T47D (cell line): ENCODE measurements around the gene PSMG4.

Experiments
- DNase-seq, 2 experiments: peaks; one replicate each; pipeline versions ENCODE4 v3.0.0 to v3.0.0-alpha.2; 2011 to 2012; ENCODE audit warnings: low read depth in 1 of 2, low spot score in 1 of 2
- JUND ChIP-seq: IDR thresholded peaks from 2 replicates; pipeline ENCODE4 v1.6.1; 2012; ENCODE audit warnings: low read depth
- in situ Hi-C: cut with HindIII; loops from 2 replicates; pipeline ENCODE4 v1.10.0; 2016; ENCODE audit warnings: low sequenced_read_pairs, low pct_unique_long_range_greater_than_20kb

PSMG4 gene

GRCh38 chr6:3294921-3295871 is 36.4 kb downstream of the PSMG4 start:
- in situ Hi-C loops, result no loop called here
- no peak for TF ChIP-seq JUND
- no peak for DNase-seq

- no peak for TF ChIP-seq JUND
- in situ Hi-C loops, result no loop called here
Measured at GRCh38 chr6:3296078-3296477, 37.3 kb downstream of the PSMG4 start.

GRCh38 chr6:3296537-3296936 is 37.8 kb downstream of the PSMG4 start:
- DNase-seq, result no peak
- in situ Hi-C loops, result no loop called here
- TF ChIP-seq JUND, result no peak

More at GRCh38 chr6:3296078-3296477, 37.3 kb downstream of the PSMG4 start:
- DNase-seq, result no peak

- DNase-seq, result no peak
- TF ChIP-seq JUND, result no peak
- in situ Hi-C loops, result no loop called here
Measured at GRCh38 chr6:3297006-3297405, 38.3 kb downstream of the PSMG4 start.

- in situ Hi-C loops, result no loop called here
- no peak for DNase-seq
- TF ChIP-seq JUND, result no peak
Measured at GRCh38 chr6:3297909-3298308, 39.2 kb downstream of the PSMG4 start.

- DNase-seq, result no peak
- TF ChIP-seq JUND, result no peak
- in situ Hi-C loops, result no loop called here
Measured at GRCh38 chr6:3299221-3299620, 40.5 kb downstream of the PSMG4 start.

GRCh38 chr6:3301506-3301905 is 42.8 kb downstream of the PSMG4 start:
- TF ChIP-seq JUND, result no peak
- no peak for DNase-seq
- in situ Hi-C loops, result no loop called here

GRCh38 chr6:3303795-3304411 is 45.2 kb downstream of the PSMG4 start:
- no peak for DNase-seq
- in situ Hi-C loops, result no loop called here
- TF ChIP-seq JUND, result no peak

GRCh38 chr6:3304500-3305215 is 45.9 kb downstream of the PSMG4 start:
- in situ Hi-C loops, result no loop called here
- TF ChIP-seq JUND, result no peak
- no peak for DNase-seq

- in situ Hi-C loops, result no loop called here
- no peak for TF ChIP-seq JUND
- no peak for DNase-seq
Measured at GRCh38 chr6:3305216-3305565, 46.4 kb downstream of the PSMG4 start.

GRCh38 chr6:3305831-3306230 is 47.1 kb downstream of the PSMG4 start:
- in situ Hi-C loops, result no loop called here

GRCh38 chr6:3306848-3307247 is 48.1 kb downstream of the PSMG4 start:
- in situ Hi-C loops, result no loop called here
- no peak for TF ChIP-seq JUND
- DNase-seq, result no peak

More at GRCh38 chr6:3305831-3306230, 47.1 kb downstream of the PSMG4 start:
- no peak for TF ChIP-seq JUND
- DNase-seq, result no peak

- in situ Hi-C loops, result no loop called here
- no peak for TF ChIP-seq JUND
Measured at GRCh38 chr6:3307436-3307835, 48.7 kb downstream of the PSMG4 start.

More at GRCh38 chr6:3307436-3307835, 48.7 kb downstream of the PSMG4 start:
- DNase-seq, result no peak
